Stimulated activated CD4-positive, alpha-beta T cell treated with anti-CD3 and anti-CD28 coated beads, TNF-alpha, amount 100 ng/mL, for 48 hours (primary cell): ENCODE data around the gene RGS7.

ENCODE experiments used
- DNase-seq, 3 donors: peaks; one replicate each; pipeline ENCODE4 v3.0.0-alpha.2; 2020; ENCODE audit warnings: low read depth in 3 of 3

RGS7 gene

GRCh38 chr1:241081473-241081872 lies 275.5 kb downstream of the RGS7 start:
- DNase-seq = no peak

- no peak for DNase-seq
Measured at GRCh38 chr1:241079459-241079858, 277.5 kb downstream of the RGS7 start.

GRCh38 chr1:241079047-241079446 lies 278.0 kb downstream of the RGS7 start:
- no peak for DNase-seq

GRCh38 chr1:241077386-241078147 lies 279.4 kb downstream of the RGS7 start:
- no peak for DNase-seq

GRCh38 chr1:241074507-241074906 lies 282.5 kb downstream of the RGS7 start:
- no peak for DNase-seq

GRCh38 chr1:241068359-241068758 lies 288.6 kb downstream of the RGS7 start:
- DNase-seq = no peak

- DNase-seq = no peak
Measured at GRCh38 chr1:241063276-241063675, 293.7 kb downstream of the RGS7 start.

- DNase-seq = no peak
Measured at GRCh38 chr1:241061062-241061461, 295.9 kb downstream of the RGS7 start.

- no peak for DNase-seq
Measured at GRCh38 chr1:241048622-241049021, 308.4 kb downstream of the RGS7 start.

GRCh38 chr1:241045659-241046058 lies 311.3 kb downstream of the RGS7 start:
- DNase-seq = no peak

- DNase-seq = no peak
Measured at GRCh38 chr1:241034203-241034936, 322.6 kb downstream of the RGS7 start.

- DNase-seq = no peak
Measured at GRCh38 chr1:241024834-241025233, 332.2 kb downstream of the RGS7 start.

GRCh38 chr1:241022366-241022765 lies 334.6 kb downstream of the RGS7 start:
- no peak for DNase-seq

GRCh38 chr1:241020851-241021697 lies 335.9 kb downstream of the RGS7 start:
- no peak for DNase-seq

- DNase-seq = no peak
Measured at GRCh38 chr1:241012708-241013340, 344.2 kb downstream of the RGS7 start.

GRCh38 chr1:241007668-241008067 lies 349.3 kb downstream of the RGS7 start:
- DNase-seq = no peak

GRCh38 chr1:240999826-241000225 lies 357.2 kb downstream of the RGS7 start:
- DNase-seq = no peak

GRCh38 chr1:240998441-240999015 lies 358.5 kb downstream of the RGS7 start:
- no peak for DNase-seq

- DNase-seq = no peak
Measured at GRCh38 chr1:240998024-240998423, 359.0 kb downstream of the RGS7 start.

GRCh38 chr1:240993004-240993403 lies 364.0 kb downstream of the RGS7 start:
- no peak for DNase-seq

GRCh38 chr1:240991230-240991629 lies 365.8 kb downstream of the RGS7 start:
- no peak for DNase-seq

- DNase-seq = no peak
Measured at GRCh38 chr1:240987928-240988327, 369.1 kb downstream of the RGS7 start.
